Tibial nerve (tissue), 4 donors: ENCODE measurements around the gene CHD9NB.

ENCODE experiments used
- EP300 ChIP-seq, 2 donors: sonication (generic); formaldehyde crosslinking; IDR thresholded peaks; one replicate each; pipeline ENCODE4 v1.6.1; 2017; ENCODE audit warnings: antibody characterized with exemption in 2 of 2, mild to moderate bottlenecking in 1 of 2
- POLR2A ChIP-seq, 2 donors: fragments of 450-650 bp; IDR thresholded peaks; one replicate each; pipeline ENCODE4 v1.6.1; 2017; ENCODE audit warnings: antibody characterized with exemption in 2 of 2, mild to moderate bottlenecking in 2 of 2, moderate library complexity in 2 of 2
- TF ChIP-seq, protein P1 (sequence below), 5 experiments: fragments of 200-600 bp in 3 of 5; fragments of 450-650 bp in 2 of 5; sonication (generic) in 3 of 5; IDR thresholded peaks; one replicate each; pipeline ENCODE4 v1.5.1; 2016 to 2019; ENCODE audit warnings: antibody characterized with exemption in 5 of 5, mild to moderate bottlenecking in 3 of 5, moderate library complexity in 2 of 5

- TF ChIP-seq, protein P1, sequence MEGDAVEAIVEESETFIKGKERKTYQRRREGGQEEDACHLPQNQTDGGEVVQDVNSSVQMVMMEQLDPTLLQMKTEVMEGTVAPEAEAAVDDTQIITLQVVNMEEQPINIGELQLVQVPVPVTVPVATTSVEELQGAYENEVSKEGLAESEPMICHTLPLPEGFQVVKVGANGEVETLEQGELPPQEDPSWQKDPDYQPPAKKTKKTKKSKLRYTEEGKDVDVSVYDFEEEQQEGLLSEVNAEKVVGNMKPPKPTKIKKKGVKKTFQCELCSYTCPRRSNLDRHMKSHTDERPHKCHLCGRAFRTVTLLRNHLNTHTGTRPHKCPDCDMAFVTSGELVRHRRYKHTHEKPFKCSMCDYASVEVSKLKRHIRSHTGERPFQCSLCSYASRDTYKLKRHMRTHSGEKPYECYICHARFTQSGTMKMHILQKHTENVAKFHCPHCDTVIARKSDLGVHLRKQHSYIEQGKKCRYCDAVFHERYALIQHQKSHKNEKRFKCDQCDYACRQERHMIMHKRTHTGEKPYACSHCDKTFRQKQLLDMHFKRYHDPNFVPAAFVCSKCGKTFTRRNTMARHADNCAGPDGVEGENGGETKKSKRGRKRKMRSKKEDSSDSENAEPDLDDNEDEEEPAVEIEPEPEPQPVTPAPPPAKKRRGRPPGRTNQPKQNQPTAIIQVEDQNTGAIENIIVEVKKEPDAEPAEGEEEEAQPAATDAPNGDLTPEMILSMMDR (IDR thresholded peaks at IDR 0.05) = no peak
- no peak for TF ChIP-seq EP300 (IDR thresholded peaks at IDR 0.05)
- TF ChIP-seq POLR2A (IDR thresholded peaks at IDR 0.05) = no peak
Observed at GRCh38 chr16:53082509-53082908, 29.8 kb upstream of the CHD9NB start.
